GM21515 (cell line): ENCODE data around the gene RHOBTB3.
"Not testable (repeated sequence)": the region's sequence is repeated elsewhere in the genome, so short reads cannot be mapped to it uniquely, and the experiment has no call there.

ENCODE experiments used
- ATAC-seq: cut with Tn5 transposase; IDR thresholded peaks from one replicate; pipeline ENCODE4 v1.9.1; 2021; ENCODE audit not compliant: unreplicated experiment

The RHOBTB3 gene

DNA sequence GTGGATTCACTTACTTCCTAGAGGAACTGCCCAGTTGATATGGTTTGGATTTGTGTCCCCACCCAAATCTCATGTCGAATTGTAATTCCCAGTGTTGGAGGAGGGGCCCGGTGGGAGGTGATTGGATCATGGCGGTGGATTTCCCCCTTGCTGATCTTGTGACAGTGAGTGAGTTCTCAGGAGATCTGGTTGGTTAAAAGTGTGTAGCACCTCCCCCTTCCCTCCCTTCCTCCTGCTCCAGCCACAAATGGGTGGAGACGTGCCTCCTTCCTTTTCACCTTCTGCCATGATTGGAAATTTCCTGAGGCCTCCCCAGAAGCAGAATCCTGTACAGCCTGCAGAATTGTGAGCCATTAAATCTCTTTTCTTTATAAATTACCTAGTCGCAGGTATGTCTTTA is 17.9 kb upstream of the RHOBTB3 start:
- not testable (repeated sequence) for ATAC-seq

DNA sequence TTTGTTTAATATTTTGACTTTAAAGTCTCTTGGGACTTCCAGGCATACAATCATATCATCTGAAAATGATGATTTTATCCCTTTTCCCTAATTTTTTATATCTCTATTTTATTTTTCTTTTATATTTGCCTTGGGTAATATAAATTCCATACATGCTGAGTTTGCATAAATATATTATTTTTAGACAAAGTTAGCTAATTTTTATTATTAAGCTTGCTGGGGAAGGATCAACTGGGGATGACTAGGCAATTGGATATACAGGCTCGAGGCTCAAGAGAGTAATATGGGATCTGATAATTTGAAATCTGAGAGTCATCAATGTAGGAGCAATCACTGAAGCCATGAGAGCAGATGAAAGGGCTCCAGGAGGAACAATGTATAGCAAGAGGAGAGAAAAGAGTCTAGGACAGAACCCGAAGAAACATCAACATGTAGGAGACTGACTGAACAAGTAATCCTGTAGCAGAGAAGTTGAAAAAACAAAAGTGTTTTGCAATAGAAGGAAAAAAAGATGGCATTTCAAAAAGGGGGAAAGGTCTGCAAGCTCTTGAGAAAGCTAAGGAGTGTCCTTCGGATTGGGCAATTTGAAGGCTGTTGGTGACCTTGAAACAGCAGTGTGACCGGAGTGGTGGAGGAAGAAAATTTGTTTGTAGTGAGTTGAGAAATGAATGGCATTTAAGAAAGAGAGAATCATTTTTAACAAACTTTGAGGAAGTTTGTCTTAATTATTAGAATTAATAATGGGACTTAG is 17.0 kb upstream of the RHOBTB3 start:
- ATAC-seq = no peak

DNA sequence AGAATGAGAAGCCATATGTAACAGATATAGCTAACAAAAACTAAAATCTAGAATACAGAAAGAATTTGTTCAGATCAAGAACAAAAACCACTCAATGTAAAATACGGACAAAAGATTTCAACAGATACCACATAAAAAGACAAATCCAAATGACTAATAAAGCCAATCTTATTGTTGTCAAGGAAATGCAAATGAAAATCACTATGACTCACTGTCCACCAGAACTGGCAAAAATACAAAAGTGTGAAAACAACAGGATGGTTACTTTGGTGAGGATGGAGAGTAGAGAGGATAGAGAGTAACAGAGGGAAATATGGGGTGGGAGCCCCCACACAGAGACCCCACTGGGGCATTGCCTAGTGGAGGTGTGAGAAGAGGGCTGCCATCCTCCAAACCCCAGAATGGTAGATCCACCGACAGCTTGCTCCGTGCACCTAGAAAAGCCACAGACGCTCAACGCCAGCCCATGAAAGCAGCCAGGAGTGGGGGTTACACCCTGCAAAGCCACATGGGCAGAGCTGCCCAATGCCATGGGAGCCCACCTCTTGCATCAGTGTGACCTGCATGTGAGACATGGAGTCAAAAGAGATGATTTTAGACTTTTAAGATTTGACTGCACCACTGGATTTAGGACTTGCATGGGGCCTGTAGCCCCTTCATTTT is 15.2 kb upstream of the RHOBTB3 start:
- ATAC-seq = no peak

DNA sequence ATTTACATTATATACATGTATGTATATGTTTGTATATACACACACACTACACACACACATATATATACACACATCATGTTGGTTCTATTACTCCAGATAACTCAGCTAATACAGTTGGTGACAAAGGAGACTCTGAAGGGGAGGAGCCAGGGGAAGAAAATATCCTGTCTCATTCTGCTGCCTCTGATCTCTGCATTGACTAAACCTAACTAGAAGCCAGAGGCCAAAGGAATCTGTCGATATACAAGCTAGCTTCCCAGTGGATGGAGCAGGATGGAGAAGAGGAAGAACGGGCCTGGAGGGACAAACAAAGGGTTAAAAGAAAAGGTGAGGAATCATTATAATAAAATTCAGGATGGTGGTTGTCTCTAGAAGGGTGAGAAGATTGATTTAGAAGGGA is 13.7 kb upstream of the RHOBTB3 start:
- no peak for ATAC-seq

DNA sequence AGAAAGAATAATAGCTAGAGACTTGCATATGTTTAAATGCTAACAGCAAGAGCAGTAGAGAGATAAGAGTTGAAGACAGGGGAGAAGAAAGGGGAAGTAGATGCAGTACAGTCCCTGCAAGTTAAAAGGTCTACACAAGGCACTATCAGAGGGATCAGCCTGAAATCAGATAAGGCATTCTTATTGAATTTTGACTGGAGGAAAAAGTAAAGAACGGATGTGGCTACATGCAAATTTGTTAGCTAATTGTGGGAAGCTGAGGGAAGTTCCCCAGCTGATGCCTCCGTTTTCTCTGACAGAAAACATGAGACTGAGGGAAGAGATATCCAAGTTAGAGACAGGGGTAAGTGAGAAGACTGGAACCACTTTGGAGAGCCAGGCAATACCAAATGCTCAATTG is 12.9 kb upstream of the RHOBTB3 start:
- peak; percentile 89 for ATAC-seq

DNA sequence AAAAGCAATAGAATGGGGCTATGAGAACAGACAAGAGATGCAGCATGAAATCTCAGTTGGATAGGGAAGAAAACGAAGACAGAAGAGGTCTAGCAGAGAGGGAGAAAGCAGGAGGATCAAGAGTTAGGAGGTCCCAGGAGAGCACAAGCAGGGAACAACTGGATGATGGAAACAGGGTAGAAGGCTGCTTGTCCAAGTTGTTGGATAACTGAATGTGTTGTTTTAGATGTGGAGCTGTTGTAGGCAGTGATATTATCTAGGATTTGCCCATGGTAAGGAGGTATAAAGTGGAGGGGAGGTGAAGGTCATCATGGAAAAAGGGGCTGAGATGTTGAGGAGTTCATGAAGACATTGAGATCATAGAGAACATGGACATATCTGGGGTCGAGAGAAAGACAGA is 12.4 kb upstream of the RHOBTB3 start:
- ATAC-seq = no peak

DNA sequence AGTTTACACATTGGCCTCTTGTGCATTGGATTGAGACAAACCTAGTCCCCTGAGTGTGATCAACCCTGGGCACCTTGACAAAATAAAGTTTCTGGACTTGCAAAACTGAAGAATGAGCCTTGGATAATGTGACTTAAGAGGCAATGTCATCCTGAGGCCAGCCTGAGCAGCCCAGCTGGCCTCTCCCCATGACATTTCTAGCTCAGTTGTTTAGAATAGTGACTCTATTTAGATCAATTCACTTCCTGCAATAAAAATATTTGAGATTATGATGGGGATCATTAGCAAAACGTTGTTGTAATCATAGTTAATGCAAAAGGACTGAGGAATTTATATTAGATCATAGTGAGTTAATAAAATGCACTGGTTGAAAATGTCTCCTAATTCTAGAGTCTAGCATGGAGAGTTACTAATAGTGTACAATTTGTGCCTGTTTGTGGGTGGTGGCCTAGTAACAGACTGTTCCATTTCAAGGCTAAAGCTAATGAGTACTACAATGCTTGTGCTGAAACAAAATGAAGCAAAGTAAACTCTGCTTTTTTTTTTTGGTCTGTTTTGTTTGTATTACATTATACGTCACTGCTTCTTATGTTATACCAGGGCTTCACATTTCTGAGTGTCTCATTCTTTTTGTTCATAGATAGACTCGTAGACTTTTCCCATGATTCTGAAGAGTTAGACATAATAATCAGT is 10.9 kb upstream of the RHOBTB3 start:
- ATAC-seq = no peak

DNA sequence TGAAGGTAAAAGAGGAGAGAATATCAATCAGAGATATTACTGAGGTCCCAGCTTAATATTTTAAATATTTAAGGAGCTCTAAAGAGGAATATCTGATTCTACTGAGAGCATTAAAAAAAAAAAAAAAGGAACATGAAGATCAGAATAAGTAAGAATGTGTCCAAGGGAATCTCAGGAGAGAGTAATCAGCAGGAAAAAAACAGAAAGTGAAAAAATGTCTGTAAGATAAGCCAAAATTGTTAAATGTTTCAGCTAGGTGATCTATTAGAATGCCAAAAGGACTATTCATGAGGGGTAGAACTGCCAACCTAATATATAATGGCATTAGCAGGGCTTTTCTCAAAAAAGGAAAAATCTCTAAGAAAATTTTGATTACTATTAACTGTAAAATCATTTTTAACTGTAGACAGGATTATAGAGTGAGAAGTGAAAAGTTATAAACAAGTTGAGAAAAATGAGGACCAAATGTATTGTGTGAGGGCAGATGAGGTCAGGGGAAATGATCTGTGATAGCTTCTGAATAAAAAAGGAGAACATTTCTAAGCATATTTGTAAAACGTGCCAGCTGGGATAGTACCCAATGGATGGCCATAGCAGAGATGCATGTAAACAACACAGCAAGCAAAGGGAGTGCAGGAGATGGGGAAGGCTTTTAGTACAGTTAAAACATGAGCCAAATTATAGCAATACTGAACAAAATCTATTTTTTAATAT is 9.4 kb upstream of the RHOBTB3 start:
- ATAC-seq = no peak

DNA sequence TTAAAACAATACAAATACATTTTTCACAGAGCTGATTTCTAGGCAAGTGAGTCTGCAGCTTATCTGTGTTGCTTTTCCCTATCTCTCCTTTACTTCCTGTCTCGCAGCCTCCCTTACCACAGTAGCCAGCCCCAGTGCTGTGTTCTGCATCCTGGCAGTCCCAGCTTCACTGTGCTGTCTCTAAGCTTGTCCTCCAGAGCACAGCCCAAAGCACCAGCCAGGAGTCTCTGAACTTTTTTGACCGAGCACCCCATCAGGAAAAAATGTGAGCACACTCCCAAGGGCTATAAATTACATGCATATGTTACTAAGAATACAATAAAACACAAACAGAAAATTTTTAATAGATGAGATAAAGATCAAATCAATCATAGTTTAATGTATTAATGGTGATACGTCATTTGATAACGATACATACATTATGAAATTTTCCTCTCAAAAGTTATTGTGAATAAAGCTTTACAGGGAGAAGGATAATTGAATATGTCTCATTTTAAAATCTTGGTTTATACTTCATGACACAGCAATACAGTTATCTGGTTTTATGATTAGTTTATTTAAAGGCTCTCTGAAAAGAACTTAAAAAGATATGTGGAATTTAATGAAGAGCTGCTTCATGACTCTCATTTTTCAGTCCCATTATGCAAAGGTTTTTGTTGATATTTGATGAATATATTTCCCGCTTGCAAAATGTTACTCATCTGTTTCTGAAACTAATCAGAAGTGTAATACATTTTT is 7.3 kb upstream of the RHOBTB3 start:
- ATAC-seq = no peak

DNA sequence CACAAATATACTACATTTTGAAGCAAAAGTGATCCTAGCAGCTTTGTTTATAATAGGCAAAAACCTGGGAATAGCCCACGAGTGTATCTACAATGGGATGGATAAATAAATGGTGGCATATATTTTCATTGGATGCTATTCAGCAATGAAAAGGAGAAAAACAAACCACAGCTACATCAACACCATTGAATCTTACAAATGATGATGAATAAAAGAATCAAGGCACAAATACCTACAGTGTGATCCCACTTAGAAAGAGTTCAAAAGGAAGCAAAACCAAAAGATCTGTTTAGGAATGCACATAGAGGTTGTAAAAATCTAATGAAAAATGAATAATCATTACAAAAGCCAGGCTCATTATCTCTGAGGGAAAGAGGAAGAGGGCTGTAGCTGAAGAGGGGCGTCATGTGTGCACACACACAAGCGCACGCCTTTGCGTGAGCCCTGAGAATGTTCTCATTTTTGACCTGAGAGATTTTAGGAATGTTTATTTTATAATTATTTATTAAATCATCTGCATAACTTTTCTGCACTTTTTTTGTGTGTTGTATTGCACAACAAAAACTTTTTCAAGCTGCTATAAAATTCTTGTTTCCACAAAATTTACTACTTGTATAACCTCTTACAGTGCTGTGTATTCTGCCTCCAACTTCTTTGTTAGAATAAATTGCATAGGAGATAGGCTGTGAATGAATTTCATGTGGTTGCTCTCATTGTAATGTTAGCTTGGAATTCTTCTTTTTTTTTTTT is 5.9 kb upstream of the RHOBTB3 start:
- no peak for ATAC-seq

DNA sequence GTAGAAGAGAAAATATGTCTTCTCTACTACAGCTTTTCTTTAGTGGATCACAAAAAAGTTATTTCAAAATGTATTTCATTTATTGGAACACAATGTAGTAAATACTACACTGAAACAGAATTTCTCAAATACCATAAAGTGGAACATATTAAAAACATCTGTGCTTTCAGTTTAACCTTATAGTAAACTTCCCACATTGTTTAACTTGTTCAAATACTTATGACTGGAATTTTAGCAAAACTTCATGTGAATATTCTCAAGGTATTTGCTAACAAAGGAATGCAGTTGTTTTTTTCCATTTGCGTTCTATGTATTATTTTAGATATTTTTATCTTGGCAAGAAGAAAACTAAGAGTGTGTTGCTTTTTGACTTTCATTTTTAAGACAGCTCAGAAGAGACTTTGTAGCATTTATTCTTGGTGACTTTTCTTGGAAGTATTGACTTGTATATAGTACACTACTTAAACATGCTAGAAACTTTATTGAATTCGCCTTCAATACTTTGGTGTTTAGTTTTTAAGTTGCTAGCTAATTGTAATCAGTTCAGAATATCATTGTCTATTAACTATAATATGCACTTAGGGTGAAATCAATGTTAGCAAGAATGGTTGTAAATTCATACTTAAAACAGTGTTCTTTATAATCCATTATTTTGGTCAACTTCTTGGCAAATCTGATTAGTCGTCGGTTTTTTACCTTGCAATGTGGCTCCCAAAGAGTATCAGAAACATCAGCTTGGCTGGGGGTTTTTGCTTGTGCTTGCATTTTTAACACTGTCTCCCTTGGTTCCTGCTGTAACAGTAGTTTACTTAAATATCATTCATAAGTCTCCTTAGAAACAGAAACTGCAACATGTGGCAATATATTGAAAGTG is 5.0 kb upstream of the RHOBTB3 start:
- no peak for ATAC-seq

DNA sequence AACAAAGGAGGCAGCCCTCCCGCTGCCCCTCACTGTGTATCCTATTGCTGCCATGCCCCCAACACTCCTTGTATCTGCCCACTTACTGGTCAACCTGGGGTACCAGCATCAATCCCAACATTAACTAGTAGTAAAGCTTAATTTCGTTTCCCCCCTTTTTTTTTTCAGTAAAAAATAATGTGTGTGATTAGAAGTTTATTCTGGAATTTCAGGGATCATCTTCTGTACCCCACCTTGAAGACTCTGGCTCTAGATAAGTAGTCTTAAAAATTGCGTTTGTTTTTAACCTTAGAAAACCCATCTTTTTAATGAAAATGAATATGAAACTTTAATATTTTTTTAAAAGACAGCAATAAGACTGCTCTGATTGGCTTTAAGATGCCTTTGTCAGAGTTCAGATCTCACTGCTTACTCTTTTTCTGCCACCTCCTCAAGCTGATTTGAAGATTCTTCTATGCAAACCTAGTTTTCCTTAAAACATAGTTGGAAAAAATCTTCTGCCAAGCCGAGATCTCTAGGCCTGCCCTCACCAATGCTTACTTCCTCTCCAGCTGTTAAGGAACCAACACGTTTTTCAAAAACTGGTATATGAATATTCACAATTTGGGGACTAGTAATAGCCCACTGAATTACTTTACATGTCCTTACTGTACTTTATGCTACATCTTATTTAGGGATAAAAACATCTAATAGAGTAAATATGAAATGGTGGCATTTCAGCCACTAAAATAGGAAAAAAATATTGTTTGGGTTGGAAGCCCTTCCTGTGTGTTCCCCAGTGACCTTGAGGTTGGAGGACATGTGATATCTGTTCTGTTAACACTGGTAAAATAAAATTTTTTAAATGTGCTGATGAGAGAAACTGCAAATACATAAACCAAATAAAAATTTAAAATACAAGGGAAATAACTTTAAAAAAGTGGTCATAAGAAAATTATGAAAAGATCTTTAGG is 4.0 kb upstream of the RHOBTB3 start:
- no peak for ATAC-seq

DNA sequence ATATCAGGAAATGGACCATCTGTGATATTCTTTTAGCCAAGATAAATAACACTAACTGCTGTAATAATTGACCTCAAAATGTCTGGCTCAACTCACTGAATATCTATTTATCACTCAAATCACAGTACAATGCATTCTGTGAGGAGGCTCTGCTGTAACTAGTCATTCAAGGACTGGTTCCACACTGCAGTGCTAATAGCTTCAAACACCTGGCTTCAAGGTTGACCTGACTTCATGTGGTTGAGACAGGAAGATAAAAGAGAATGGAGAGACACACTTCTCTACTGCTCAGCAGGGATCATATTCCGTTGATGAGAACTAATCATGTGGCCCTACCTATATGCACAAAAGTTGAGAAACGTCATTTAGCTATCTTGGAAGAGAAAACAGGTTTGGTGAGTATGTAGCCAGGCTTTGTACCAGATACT is 3.4 kb upstream of the RHOBTB3 start:
- ATAC-seq = no peak

DNA sequence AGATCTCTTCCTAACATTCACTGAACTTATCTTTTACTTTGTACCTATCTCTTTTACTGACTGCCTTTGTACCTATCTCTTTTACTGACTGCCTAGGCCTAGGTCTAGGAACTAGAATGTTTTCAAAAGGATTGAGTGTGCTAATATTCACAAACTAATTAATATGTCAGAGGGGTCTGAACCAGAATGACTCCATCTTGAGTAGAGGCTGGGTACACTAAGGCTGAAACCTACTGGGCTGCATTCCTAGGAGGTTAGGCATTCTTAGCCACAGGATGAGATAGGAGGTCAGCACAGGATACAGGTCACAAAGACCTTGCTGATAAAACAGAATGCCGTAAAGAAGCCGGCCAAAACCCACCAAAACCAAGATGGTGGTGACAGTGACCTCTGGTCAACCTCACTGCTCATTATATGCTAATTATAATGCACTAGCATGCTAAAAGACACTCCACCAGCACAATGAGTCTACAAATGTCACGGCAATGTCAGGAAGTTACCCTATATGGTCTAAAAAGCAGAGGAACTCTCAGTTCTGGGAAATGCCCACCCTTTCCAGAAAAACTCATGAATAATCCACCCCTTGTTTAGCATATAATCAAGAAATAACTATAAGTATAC is 2.5 kb upstream of the RHOBTB3 start:
- no peak for ATAC-seq

DNA sequence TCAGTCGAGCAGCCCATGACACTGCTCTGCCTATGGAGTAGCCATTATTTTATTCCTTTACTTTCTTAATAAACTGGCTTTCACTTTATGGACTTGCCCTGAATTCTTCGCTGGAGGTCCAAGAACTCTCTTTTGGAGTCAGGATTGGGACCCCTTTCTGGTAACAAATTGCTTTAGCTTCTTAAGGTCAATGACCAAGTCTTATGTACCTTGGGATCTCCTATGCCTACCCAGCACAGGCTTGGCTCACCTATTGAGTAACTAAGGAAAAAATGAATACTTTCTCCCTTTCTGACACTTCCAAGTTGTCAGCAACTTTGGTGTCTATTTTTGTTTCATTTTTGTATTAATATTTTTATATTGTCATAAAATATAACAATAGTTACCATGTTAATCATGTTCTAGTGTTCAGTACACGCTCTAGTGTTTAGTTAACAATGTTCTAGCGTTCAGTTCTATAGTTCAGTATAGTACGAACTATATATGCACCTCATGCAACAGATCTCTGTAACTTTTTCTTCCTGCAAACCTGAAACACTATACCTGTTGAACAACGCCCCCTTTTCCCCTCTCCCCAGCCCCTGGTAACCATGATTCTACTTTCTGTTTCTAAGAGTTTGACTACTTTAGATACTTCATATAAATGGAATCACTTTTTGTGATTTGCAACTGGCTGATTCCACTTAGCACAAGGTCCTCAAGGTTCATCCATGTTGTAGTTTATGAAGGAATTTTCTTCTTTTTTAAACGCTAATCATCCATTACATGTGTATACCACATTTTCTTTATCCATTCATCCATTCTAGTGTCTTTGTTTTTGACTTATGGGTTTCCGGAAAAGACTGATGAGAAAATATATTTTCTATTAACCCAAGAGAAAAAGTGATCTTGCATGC is 1.8 kb upstream of the RHOBTB3 start:
- no peak for ATAC-seq

DNA sequence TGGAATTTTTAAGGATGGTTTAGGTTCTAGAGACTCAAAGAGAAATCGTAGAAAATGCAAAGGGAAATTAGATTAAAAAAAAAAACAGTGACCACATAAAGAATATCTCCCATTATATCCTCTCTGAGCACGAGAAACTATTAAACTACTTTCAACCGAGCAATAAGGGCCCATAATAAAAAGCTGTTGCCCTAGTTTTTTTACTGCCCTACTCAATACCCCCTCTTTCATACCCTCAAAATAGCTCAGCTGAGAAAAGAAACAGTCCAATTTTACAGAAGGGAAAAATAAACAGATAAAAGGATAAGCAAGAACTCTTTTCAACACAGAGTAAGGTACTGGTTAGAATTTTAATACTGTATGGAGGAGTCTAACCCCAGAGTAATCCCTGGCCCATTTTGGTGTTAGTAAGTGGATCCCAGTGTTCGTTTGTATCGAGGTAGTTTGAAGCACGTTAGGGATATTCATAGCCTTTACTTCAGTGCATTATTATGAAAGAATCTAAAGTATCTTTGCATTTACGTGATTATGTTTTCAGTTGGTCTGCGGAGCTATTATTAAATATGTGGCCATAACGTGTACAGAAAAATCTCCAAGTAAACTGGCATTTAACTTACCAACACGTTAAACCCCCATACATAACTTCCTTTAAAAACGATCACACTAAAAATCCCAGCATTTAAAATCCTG is 980 bp upstream of the RHOBTB3 start:
- no peak for ATAC-seq
